ENCODE measurements around the gene SESTD1. TPM values are rescaled to one million over a fixed set of nuclear protein-coding genes. Genes with fewer than 3 reads are reported as not detected.

The SESTD1 gene
- total RNA-seq, 1 donor from 2014 or later, result 167 TPM

Other genes starting within 250 kb of the SESTD1 start
- 6.4 TPM for gene CCDC141, start 214.7 kb downstream of the SESTD1 start, total RNA-seq